WTC11 (cell line): ENCODE data around the gene EGLN1.

Experiments used
- CREB1 ChIP-seq: sonication (generic); formaldehyde crosslinking; IDR thresholded peaks from 2 replicates; pipeline ENCODE4 v1.8.0; 2023; ENCODE audit warnings: mild to moderate bottlenecking, missing genetic modification reagents
- EMX1 ChIP-seq: fragments of 250-450 bp; sonication (Bioruptor Pico); IDR thresholded peaks from 2 replicates; pipeline ENCODE4 v1.8.0; 2021; ENCODE audit warnings: mild to moderate bottlenecking
- FOXJ3 ChIP-seq: sonication (generic); formaldehyde crosslinking; IDR thresholded peaks from 2 replicates; pipeline ENCODE4 v1.9.0; 2021; ENCODE audit warnings: missing genetic modification reagents, mild to moderate bottlenecking, borderline replicate concordance
- NFE2L1 ChIP-seq: sonication (generic); formaldehyde crosslinking; IDR thresholded peaks from 2 replicates; pipeline ENCODE4 v1.8.1; 2023; ENCODE audit warnings: missing genetic modification reagents
- TF ChIP-seq, protein P1 (sequence below): sonication (generic); formaldehyde crosslinking; IDR thresholded peaks from 2 replicates; pipeline ENCODE4 v1.8.0; 2022; ENCODE audit warnings: mild to moderate bottlenecking, missing genetic modification reagents
- TF ChIP-seq, protein P2 (sequence below): sonication (generic); formaldehyde crosslinking; IDR thresholded peaks from 2 replicates; pipeline ENCODE4 v1.8.1; 2022; ENCODE audit warnings: missing genetic modification reagents, borderline replicate concordance
- TF ChIP-seq, protein P3 (sequence below): fragments of 200-600 bp; IDR thresholded peaks from 2 replicates; pipeline ENCODE4 v1.8.0; 2022; ENCODE audit warnings: antibody characterized with exemption
- TF ChIP-seq, protein P4 (sequence below): sonication (generic); formaldehyde crosslinking; IDR thresholded peaks from 2 replicates; pipeline ENCODE4 v1.8.1; 2023; ENCODE audit warnings: mild to moderate bottlenecking, missing genetic modification reagents, moderate library complexity
- TF ChIP-seq, protein P5 (sequence below): sonication (generic); formaldehyde crosslinking; IDR thresholded peaks from 2 replicates; pipeline ENCODE4 v1.8.1; 2022; ENCODE audit warnings: low read depth, mild to moderate bottlenecking, moderate library complexity, missing genetic modification reagents, borderline replicate concordance
- TF ChIP-seq, protein P6 (sequence below): sonication (generic); formaldehyde crosslinking; IDR thresholded peaks from 2 replicates; pipeline ENCODE4 v1.8.0; 2023; ENCODE audit warnings: mild to moderate bottlenecking, missing genetic modification reagents

DNA sequence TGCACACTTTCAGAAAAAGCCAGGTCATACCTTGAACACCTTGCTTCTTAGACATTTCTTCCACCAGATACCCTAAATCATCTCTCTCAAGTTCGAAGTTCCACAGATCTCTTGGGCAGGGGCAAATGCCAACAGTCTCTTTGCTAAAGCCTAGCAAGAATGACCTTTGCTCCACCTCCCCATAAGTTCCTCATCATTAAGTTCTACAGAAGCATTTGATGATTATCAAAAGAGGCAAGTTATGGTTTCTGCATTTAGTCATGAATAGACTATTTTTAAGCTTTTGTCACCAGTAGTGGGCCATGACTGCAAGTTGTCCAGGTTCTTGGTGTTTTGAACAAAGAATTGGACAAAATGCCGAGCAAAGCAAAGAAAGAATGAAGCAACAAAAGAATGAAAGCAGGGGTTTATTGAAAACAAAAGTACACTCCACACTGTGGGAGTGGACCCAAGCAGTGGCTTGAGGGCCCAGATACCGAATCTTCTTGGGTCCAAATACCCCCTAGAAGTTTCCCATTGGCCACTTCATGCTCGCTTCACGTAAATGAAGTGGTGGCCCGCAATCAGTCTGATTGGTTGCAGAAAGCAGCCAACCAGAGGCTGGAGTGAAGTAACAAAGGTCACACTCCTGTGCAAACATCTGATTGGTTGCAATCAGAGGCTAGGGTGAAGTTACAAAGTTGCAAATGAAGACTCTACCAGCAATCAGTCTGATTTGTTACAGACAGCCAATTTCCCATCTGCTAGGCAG, 9.8 kb upstream of the EGLN1 start:
- TF ChIP-seq, protein P1, sequence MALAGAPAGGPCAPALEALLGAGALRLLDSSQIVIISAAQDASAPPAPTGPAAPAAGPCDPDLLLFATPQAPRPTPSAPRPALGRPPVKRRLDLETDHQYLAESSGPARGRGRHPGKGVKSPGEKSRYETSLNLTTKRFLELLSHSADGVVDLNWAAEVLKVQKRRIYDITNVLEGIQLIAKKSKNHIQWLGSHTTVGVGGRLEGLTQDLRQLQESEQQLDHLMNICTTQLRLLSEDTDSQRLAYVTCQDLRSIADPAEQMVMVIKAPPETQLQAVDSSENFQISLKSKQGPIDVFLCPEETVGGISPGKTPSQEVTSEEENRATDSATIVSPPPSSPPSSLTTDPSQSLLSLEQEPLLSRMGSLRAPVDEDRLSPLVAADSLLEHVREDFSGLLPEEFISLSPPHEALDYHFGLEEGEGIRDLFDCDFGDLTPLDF (CRISPR knock-in tag) = no peak
- TF ChIP-seq CREB1 (CRISPR knock-in tag) (no peak), NFE2L1 (CRISPR knock-in tag) (no peak), FOXJ3 (CRISPR knock-in tag) (no peak), EMX1 (CRISPR knock-in tag) (no peak)
- TF ChIP-seq, protein P2, sequence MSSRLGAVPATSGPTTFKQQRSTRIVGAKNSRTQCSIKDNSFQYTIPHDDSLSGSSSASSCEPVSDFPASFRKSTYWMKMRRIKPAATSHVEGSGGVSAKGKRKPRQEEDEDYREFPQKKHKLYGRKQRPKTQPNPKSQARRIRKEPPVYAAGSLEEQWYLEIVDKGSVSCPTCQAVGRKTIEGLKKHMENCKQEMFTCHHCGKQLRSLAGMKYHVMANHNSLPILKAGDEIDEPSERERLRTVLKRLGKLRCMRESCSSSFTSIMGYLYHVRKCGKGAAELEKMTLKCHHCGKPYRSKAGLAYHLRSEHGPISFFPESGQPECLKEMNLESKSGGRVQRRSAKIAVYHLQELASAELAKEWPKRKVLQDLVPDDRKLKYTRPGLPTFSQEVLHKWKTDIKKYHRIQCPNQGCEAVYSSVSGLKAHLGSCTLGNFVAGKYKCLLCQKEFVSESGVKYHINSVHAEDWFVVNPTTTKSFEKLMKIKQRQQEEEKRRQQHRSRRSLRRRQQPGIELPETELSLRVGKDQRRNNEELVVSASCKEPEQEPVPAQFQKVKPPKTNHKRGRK (CRISPR knock-in tag) = no peak
- TF ChIP-seq, protein P3, sequence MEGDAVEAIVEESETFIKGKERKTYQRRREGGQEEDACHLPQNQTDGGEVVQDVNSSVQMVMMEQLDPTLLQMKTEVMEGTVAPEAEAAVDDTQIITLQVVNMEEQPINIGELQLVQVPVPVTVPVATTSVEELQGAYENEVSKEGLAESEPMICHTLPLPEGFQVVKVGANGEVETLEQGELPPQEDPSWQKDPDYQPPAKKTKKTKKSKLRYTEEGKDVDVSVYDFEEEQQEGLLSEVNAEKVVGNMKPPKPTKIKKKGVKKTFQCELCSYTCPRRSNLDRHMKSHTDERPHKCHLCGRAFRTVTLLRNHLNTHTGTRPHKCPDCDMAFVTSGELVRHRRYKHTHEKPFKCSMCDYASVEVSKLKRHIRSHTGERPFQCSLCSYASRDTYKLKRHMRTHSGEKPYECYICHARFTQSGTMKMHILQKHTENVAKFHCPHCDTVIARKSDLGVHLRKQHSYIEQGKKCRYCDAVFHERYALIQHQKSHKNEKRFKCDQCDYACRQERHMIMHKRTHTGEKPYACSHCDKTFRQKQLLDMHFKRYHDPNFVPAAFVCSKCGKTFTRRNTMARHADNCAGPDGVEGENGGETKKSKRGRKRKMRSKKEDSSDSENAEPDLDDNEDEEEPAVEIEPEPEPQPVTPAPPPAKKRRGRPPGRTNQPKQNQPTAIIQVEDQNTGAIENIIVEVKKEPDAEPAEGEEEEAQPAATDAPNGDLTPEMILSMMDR = no peak
- TF ChIP-seq, protein P4, sequence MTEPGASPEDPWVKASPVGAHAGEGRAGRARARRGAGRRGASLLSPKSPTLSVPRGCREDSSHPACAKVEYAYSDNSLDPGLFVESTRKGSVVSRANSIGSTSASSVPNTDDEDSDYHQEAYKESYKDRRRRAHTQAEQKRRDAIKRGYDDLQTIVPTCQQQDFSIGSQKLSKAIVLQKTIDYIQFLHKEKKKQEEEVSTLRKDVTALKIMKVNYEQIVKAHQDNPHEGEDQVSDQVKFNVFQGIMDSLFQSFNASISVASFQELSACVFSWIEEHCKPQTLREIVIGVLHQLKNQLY = no peak
- TF ChIP-seq, protein P5, sequence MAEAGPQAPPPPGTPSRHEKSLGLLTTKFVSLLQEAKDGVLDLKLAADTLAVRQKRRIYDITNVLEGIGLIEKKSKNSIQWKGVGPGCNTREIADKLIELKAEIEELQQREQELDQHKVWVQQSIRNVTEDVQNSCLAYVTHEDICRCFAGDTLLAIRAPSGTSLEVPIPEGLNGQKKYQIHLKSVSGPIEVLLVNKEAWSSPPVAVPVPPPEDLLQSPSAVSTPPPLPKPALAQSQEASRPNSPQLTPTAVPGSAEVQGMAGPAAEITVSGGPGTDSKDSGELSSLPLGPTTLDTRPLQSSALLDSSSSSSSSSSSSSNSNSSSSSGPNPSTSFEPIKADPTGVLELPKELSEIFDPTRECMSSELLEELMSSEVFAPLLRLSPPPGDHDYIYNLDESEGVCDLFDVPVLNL (CRISPR knock-in tag) = no peak
- TF ChIP-seq, protein P6, sequence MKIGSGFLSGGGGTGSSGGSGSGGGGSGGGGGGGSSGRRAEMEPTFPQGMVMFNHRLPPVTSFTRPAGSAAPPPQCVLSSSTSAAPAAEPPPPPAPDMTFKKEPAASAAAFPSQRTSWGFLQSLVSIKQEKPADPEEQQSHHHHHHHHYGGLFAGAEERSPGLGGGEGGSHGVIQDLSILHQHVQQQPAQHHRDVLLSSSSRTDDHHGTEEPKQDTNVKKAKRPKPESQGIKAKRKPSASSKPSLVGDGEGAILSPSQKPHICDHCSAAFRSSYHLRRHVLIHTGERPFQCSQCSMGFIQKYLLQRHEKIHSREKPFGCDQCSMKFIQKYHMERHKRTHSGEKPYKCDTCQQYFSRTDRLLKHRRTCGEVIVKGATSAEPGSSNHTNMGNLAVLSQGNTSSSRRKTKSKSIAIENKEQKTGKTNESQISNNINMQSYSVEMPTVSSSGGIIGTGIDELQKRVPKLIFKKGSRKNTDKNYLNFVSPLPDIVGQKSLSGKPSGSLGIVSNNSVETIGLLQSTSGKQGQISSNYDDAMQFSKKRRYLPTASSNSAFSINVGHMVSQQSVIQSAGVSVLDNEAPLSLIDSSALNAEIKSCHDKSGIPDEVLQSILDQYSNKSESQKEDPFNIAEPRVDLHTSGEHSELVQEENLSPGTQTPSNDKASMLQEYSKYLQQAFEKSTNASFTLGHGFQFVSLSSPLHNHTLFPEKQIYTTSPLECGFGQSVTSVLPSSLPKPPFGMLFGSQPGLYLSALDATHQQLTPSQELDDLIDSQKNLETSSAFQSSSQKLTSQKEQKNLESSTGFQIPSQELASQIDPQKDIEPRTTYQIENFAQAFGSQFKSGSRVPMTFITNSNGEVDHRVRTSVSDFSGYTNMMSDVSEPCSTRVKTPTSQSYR (CRISPR knock-in tag) = no peak
